Motor neuron (in vitro differentiated cells): ENCODE results near the gene NKX6-2. TPM values are rescaled to one million over a fixed set of nuclear protein-coding genes. Genes with fewer than 3 reads are reported as not detected.

Source experiments
- ATAC-seq, 8 experiments: fragments of 200-7000 bp; cut with Tn5 transposase; replicated peaks in 6 of 8; 2 replicates each; pipeline ENCODE4 v1.8.0; 2021; ENCODE audit warnings: mild to moderate bottlenecking in 8 of 8, moderate library complexity in 8 of 8
- H3K27ac ChIP-seq, 2 donors: fragments of 250-450 bp; sonication (Bioruptor Pico); 2 replicates each; pipeline ENCODE4 v1.9.0; 2021; ENCODE audit warnings: antibody characterized with exemption in 2 of 2, mild to moderate bottlenecking in 2 of 2, moderate library complexity in 1 of 2
- H3K4me1 ChIP-seq, 2 donors: fragments of 250-450 bp; sonication (Bioruptor Pico); replicated peaks in 1 of 2; 2 replicates each; pipeline ENCODE4 v1.6.1; 2021; ENCODE audit warnings: antibody characterized with exemption in 2 of 2, mild to moderate bottlenecking in 2 of 2, moderate library complexity in 1 of 2
- H3K4me3 ChIP-seq, 5 donors: fragments of 250-450 bp; sonication (Bioruptor Pico); 2 replicates each; pipeline ENCODE4 v1.9.0; 2021; ENCODE audit warnings: antibody characterized with exemption in 5 of 5, mild to moderate bottlenecking in 5 of 5, moderate library complexity in 4 of 5
- WGBS, 10 experiments: fragments of 450-650 bp; shearing (Covaris generic); methylation state at CpG; one replicate each; pipeline ENCODE4 v1.0.0; 2022; 5-methylcytosine and 5-hydroxymethylcytosine counted together
- in situ Hi-C, 9 experiments: fragments of 400-800 bp; cut with MboI; loops; one replicate each; pipeline ENCODE4 v1.15.0; 2021; ENCODE audit warnings: low sequenced_read_pairs in 9 of 9, low pct_unique_long_range_greater_than_20kb in 2 of 9; ENCODE audit not compliant: unreplicated experiment in 9 of 9
- total RNA-seq, 8 experiments: library from RNA; unstranded; fragments of 300-600 nt; gene quantifications; 2 replicates each; pipeline versions ENCODE4 v1.2.3 to v1.2.4, GENCODE V29; 2022

Gene NKX6-2
- total RNA-seq, 8 experiments from 2014 or later: 0.13 to 6.8 (median 0.61) TPM

- no peak overlapping the region for H3K4me3 ChIP-seq
- H3K4me1 ChIP-seq: peaks cover 25 to 30% of the 10 kb centered on the region in 2 donors
- ATAC-seq: no peak
- no peak overlapping the region for H3K27ac ChIP-seq
- in situ Hi-C loops: no loop called here
- 0 to 60% (median 28%) methylated on average over 1 to 6 of the region's 39 CpGs; no CpG with 5 or more reads in 7 of the 10 experiments for WGBS, 10 experiments
These were observed 24.3 kb upstream of the NKX6-2 start for GRCh38 chr10:132810141-132810806.

GRCh38 chr10:132809232-132810140, 23.5 kb upstream of the NKX6-2 start:
- ATAC-seq: no peak
- 37 to 100% (median 80%) methylated on average over 2 to 16 of the region's 38 CpGs; no CpG with 5 or more reads in 4 of the 10 experiments for WGBS, 10 experiments
- H3K4me3 ChIP-seq: no peak overlapping the region
- H3K27ac ChIP-seq: no peak overlapping the region
- in situ Hi-C loops: no loop called here
- H3K4me1 ChIP-seq: peaks cover 33% of the 10 kb centered on the region in 2 donors

- H3K4me3 ChIP-seq: no peak overlapping the region
- H3K4me1 ChIP-seq: peaks cover 32 to 38% of the 10 kb centered on the region in 2 donors
- peak overlapping the region in 1 of 2 donors; percentile 0 for H3K27ac ChIP-seq
- 17 to 100% (median 43%) methylated on average over 2 to 9 of the region's 42 CpGs; no CpG with 5 or more reads in 6 of the 10 experiments for WGBS, 10 experiments
- in situ Hi-C loops: no loop called here
- peak in 5 of 8 experiments; percentile 52 to 79 (median 74) for ATAC-seq
These were observed 22.7 kb upstream of the NKX6-2 start for GRCh38 chr10:132808383-132809231.

- WGBS, 10 experiments: 92% methylated on average over 8 of the region's 27 CpGs; no CpG with 5 or more reads in 9 of the 10 experiments
- peaks cover 40 to 48% of the 10 kb centered on the region in 2 donors for H3K4me1 ChIP-seq
- H3K27ac ChIP-seq: no peak overlapping the region
- ATAC-seq: no peak
- H3K4me3 ChIP-seq: no peak overlapping the region
- in situ Hi-C loops: no loop called here
These were observed 21.7 kb upstream of the NKX6-2 start for GRCh38 chr10:132807621-132808049.

- in situ Hi-C loops: no loop called here
- WGBS, 10 experiments: 36 to 100% (median 82%) methylated on average over 1 to 21 of the region's 25 CpGs
- peaks cover 41 to 50% of the 10 kb centered on the region in 2 donors for H3K4me1 ChIP-seq
- no peak overlapping the region for H3K4me3 ChIP-seq
- no peak overlapping the region for H3K27ac ChIP-seq
- no peak for ATAC-seq
These were observed 20.6 kb upstream of the NKX6-2 start for GRCh38 chr10:132806561-132807003.

GRCh38 chr10:132806110-132806509, 20.2 kb upstream of the NKX6-2 start:
- Histone ChIP-seq H3K27ac (no peak overlapping the region), H3K4me1 (peaks cover 41 to 50% of the 10 kb centered on the region in 2 donors), H3K4me3 (no peak overlapping the region)
- in situ Hi-C loops: no loop called here
- ATAC-seq: no peak
- WGBS, 10 experiments: 0 to 100% (median 68%) methylated on average over 1 to 7 of the region's 7 CpGs

- in situ Hi-C loops: no loop called here
- ATAC-seq: no peak
- WGBS, 10 experiments: 45 to 86% (median 64%) methylated on average over 2 to 12 of the region's 21 CpGs; no CpG with 5 or more reads in 4 of the 10 experiments
- Histone ChIP-seq H3K4me1 (peaks cover 44 to 50% of the 10 kb centered on the region in 2 donors), H3K27ac (no peak overlapping the region), H3K4me3 (no peak overlapping the region)
These were observed 19.7 kb upstream of the NKX6-2 start for GRCh38 chr10:132805599-132805998.

GRCh38 chr10:132804785-132805426, 19.0 kb upstream of the NKX6-2 start:
- WGBS, 10 experiments: 10 to 100% (median 63%) methylated on average over 2 to 10 of the region's 23 CpGs; no CpG with 5 or more reads in 2 of the 10 experiments

GRCh38 chr10:132804287-132804686, 18.3 kb upstream of the NKX6-2 start:
- H3K4me3 ChIP-seq: no peak overlapping the region
- no peak overlapping the region for H3K27ac ChIP-seq
- WGBS, 10 experiments: 46 to 100% (median 67%) methylated on average over 1 to 7 of the region's 11 CpGs; no CpG with 5 or more reads in 6 of the 10 experiments
- in situ Hi-C loops: no loop called here
- H3K4me1 ChIP-seq: peaks cover 51 to 54% of the 10 kb centered on the region in 2 donors
- peak in 5 of 8 experiments; percentile 8 to 58 (median 10) for ATAC-seq

More at GRCh38 chr10:132804785-132805426, 19.0 kb upstream of the NKX6-2 start:
- peak in 3 of 8 experiments; percentile 15 to 26 (median 17) for ATAC-seq
- in situ Hi-C loops: no loop called here
- H3K27ac ChIP-seq: peak overlapping the region in 1 of 2 donors; percentile 1
- H3K4me1 ChIP-seq: peaks cover 48 to 53% of the 10 kb centered on the region in 2 donors
- no peak overlapping the region for H3K4me3 ChIP-seq

- Histone ChIP-seq H3K4me3 (no peak overlapping the region), H3K4me1 (peaks cover 48 to 51% of the 10 kb centered on the region in 2 donors), H3K27ac (peak overlapping the region; percentile 28 to 54)
- ATAC-seq: peak in 5 of 8 experiments; percentile 13 to 64 (median 45)
- in situ Hi-C loops: no loop called here
- WGBS, 10 experiments: 51 to 74% methylated on average over 5 to 6 of the region's 34 CpGs; no CpG with 5 or more reads in 8 of the 10 experiments
These were observed 17.7 kb upstream of the NKX6-2 start for GRCh38 chr10:132803416-132804210.

GRCh38 chr10:132802694-132803320, 16.9 kb upstream of the NKX6-2 start:
- ATAC-seq: no peak
- no peak overlapping the region for H3K4me3 ChIP-seq
- in situ Hi-C loops: no loop called here
- WGBS, 10 experiments: 0 to 100% (median 73%) methylated on average over 1 to 6 of the region's 16 CpGs; no CpG with 5 or more reads in 4 of the 10 experiments
- H3K27ac ChIP-seq: peak overlapping the region; percentile 21 to 28
- H3K4me1 ChIP-seq: peaks cover 40 to 45% of the 10 kb centered on the region in 2 donors
